ENCODE data around the gene CSGALNACT2. TPM values are rescaled to one million over a fixed set of nuclear protein-coding genes. Genes with fewer than 3 reads are reported as not detected.
"Not testable (repeated sequence)": the region's sequence is repeated elsewhere in the genome, so short reads cannot be mapped to it uniquely, and the experiment has no call there.

Gene CSGALNACT2
- total RNA-seq, 1 donor from 2014 or later, result 24.7 TPM

DNA sequence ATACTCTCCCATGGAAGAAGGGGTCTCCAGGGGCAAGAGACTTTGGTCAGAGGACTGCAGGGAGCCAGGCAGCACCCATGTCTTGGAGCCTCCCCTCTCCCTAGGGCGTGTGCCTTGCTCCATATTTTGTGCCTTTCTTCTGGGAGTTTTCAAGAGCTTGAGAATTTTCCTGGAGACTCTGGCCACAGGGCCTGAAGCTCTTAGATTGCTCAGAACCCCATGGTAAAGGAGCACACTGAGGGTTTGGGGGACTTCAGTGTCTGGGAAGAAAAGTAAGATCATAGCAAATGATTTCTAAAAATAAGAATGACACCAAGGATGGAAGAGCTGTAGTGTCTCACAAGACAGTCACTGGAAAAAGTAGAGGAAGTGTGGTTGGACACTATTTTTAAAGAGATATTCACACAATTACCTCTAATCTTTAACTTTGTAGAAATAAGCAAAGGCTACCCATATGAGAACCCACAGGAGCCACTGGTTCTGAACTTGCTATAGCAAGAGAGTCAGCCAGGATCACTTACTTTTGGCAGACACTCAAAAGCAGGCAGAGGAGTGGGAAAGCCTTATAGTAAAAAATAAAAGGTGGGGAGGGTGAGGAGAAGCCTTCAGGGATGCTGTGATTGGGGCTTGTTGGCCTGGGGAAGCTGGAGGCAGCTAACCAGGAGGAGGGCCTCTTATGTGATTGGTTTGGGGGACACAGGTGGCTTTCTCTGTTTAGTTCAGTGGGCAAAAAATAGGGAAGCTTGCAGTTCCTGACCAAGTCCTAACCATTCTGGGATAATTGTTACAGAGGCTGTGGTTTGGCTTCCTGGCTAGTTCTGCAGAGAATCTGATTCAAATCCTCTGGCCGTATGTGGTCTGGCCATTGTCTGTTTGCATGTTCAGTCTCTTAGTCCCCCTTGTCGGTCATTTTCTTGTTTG is 5.1 kb upstream of the CSGALNACT2 start:
- intact Hi-C loops (cut with micrococcal nuclease), result loop anchor here (10.0 kb wide), 2 partner anchors 348 to 578 kb away; partner anchors contain the start of gene BMS1
- DNase-seq, result peak; percentile 55
- Mint-ChIP-seq H3K27me3 (no peaks in the 10 kb centered on the region), H3K4me3 (no peak overlapping the region), H3K27ac (peak overlapping the region; percentile 25), H3K4me1 (peaks cover 68% of the 10 kb centered on the region), H3K9me3 (no peaks in the 10 kb centered on the region), H3K36me3 (ENCODE audit: low read depth) (peaks cover 11% of the 10 kb centered on the region)

DNA sequence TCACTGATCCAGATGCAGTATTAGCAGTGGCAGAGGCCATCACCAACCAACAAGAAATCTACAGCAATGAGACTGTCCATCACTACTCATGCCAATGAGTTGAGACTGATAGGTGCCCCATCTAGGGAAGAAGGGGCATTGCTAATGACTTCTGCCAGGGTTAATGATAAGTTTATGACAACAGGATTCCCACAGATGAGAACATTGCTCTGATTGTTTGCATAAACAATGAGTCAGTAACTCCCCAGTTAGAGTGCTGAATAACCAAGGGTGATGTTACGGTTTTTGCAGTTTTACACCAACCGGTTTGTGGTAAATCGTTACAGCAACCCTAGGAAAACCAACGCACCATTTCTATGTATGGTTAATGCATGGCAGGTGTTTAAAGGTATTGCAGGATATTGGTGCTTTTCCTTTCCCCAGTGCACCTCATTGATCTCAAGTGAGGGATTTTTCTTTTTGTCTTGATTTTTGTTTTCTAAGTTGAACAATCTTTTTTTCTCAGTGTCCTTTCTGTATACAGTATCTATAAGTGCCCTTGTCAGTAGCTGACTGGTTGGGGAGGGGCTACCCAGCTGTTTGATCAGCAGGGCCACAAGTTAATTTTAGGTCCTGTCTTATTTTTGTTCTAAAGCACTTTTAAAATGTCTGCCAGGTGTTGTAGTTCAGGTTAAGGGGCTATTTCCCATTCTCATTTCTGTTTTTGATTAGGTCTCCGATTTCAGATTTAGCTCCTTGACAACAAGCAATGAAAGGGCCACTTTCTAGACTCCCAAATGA is 3.9 kb upstream of the CSGALNACT2 start:
- DNase-seq, result peak; percentile 56
- H3K27ac Mint-ChIP-seq, result no peak overlapping the region
- H3K4me3 Mint-ChIP-seq, result no peak overlapping the region
- H3K9me3 Mint-ChIP-seq, result no peaks in the 10 kb centered on the region
- H3K27me3 Mint-ChIP-seq, result no peaks in the 10 kb centered on the region
- intact Hi-C loops (cut with micrococcal nuclease), result loop anchor here (10.0 kb wide), 2 partner anchors 350 to 580 kb away; partner anchors contain the start of gene BMS1
- peaks cover 65% of the 10 kb centered on the region for H3K4me1 Mint-ChIP-seq
- H3K36me3 Mint-ChIP-seq (ENCODE audit: low read depth), result peaks cover 16% of the 10 kb centered on the region

DNA sequence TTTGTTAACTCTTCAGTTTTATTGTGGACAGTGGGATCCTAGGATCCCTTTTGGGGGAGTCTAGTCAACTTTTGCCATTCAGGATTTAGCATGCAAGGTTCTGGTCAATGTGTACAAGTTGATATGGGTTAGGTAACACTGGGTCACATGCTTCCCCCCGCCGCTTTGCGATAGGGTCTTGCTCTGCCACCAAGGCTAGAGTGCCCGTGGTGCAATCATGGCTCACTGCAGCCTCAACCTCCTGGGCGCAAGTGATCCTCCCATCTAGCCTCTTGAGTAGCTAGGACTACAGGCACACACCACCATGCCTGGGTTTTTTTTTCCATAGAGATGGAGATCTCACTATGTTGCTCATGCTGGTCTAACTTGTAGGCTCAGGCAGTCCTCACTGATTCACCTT is 3.2 kb upstream of the CSGALNACT2 start:
- intact Hi-C loops (cut with micrococcal nuclease), result loop anchor here (10.0 kb wide), 2 partner anchors 350 to 580 kb away; partner anchors contain the start of gene BMS1
- peak; percentile 52 for DNase-seq
- H3K36me3 Mint-ChIP-seq (ENCODE audit: low read depth), result peaks cover 18% of the 10 kb centered on the region
- no peak overlapping the region for H3K4me3 Mint-ChIP-seq
- no peaks in the 10 kb centered on the region for H3K9me3 Mint-ChIP-seq
- no peak overlapping the region for H3K27ac Mint-ChIP-seq
- H3K27me3 Mint-ChIP-seq, result no peaks in the 10 kb centered on the region
- H3K4me1 Mint-ChIP-seq, result peaks cover 64% of the 10 kb centered on the region

DNA sequence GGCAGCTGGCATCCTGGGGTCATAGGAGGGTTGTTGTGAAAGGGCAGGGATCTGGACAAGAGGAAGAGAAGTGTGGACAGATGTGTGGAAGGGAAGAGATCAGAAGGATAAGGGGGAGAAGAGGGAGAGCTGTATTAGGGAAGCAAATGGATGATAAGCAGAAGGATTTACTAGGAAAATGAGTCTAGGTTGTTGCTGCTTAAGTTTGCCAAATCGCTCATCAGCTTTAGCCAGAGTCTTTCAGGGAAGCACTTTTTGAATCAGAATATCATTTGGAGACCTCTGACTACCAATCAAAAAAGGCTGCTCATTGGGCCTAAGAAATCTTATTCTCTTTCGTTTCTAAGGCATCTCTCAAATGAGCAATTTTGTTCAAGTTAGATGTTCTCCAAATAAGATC is 2.6 kb upstream of the CSGALNACT2 start:
- DNase-seq, result peak; percentile 49
- no peaks in the 10 kb centered on the region for H3K27me3 Mint-ChIP-seq
- H3K9me3 Mint-ChIP-seq, result no peaks in the 10 kb centered on the region
- H3K36me3 Mint-ChIP-seq (ENCODE audit: low read depth), result peaks cover 20% of the 10 kb centered on the region
- intact Hi-C loops (cut with micrococcal nuclease), result loop anchor here (10.0 kb wide), 2 partner anchors 351 to 581 kb away; partner anchors contain the start of gene BMS1
- peak overlapping the region; percentile 67 for H3K27ac Mint-ChIP-seq
- peaks cover 64% of the 10 kb centered on the region for H3K4me1 Mint-ChIP-seq
- H3K4me3 Mint-ChIP-seq, result peak overlapping the region; percentile 93

DNA sequence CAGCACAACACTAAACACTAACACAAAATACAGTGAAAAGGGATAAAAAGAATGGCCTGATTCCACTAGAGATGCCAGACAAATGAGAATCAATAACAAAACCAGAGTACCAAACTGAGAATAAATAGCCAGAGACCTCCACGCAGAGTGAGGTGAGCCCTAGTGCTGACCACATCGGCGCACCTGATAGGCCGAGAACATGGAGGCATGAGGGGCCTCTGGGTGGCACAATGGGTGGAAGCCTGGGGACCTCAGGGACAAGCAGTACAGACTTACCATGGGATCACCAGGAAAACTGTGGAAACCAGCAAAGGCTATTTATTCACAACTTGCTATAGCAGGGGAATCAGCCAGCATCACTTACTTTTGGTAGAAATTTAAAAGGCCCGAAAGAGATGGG is 1.8 kb upstream of the CSGALNACT2 start:
- Mint-ChIP-seq H3K4me1 (peaks cover 61% of the 10 kb centered on the region), H3K4me3 (peak overlapping the region; percentile 93), H3K9me3 (no peaks in the 10 kb centered on the region), H3K27ac (peak overlapping the region; percentile 67), H3K27me3 (no peaks in the 10 kb centered on the region), H3K36me3 (ENCODE audit: low read depth) (peaks cover 22% of the 10 kb centered on the region)
- DNase-seq, result peak; percentile 56
- intact Hi-C loops (cut with micrococcal nuclease), result loop anchor here (10.0 kb wide), 2 partner anchors 352 to 582 kb away; partner anchors contain the start of gene BMS1

DNA sequence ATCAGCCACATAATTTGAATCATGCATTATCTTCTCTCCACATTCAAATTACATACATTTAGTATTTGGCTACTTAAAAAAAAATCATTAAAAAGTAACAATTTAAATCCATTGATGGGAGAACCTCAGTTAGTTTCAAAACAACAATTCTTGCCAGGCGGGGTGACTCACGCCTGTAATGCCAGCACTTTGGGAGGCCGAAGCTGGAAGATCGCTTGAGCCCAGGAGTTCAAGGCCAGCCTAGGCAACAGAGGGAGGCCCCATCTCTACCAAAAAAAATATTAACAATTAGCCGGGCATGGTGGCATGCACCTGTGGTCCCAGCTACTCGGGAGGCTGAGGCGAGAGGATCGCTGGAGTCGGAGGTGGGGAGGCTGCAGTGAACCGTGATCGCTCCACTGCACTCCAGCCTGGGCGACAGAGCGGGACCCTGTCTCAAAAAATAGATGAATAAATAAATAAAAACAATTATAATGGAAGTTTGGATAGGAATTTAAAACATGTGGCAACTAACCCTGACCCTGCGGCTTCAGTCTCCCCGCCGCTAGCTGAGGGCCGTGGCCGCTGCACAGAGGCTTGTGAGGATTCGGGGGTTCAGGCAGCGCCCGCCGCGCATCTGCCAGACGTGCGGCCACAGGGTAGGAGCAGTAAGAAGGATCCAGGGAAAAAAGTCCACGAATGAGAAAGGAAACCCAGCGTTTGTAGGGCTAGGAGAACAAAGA is 1.1 kb upstream of the CSGALNACT2 start:
- Mint-ChIP-seq H3K4me1 (peaks cover 60% of the 10 kb centered on the region), H3K9me3 (no peaks in the 10 kb centered on the region), H3K27me3 (no peaks in the 10 kb centered on the region), H3K36me3 (ENCODE audit: low read depth) (peaks cover 22% of the 10 kb centered on the region), H3K4me3 (peak overlapping the region; percentile 93), H3K27ac (peak overlapping the region; percentile 96)
- intact Hi-C loops (cut with micrococcal nuclease), result loop anchor here (10.0 kb wide), 2 partner anchors 352 to 582 kb away; partner anchors contain the start of gene BMS1
- no peak for DNase-seq

DNA sequence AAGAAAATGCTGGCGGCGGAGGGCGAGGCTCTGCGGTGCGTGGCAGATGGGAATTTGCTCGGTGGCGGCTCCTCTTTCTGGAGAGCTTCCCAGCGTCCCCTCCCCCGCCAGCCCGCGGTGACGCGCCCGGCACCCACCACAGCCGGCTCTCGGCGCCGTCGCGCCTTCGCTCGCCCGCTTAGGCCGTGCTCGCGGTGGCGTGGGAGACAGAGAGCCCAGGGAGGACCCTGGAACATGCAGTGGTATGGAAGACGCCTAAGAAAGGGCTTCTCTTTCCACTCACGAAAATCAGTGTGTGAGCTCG is 576 bp upstream of the CSGALNACT2 start:
- DNase-seq, result peak; percentile 81
- H3K4me3 Mint-ChIP-seq, result peak overlapping the region; percentile 93
- peak overlapping the region; percentile 96 for H3K27ac Mint-ChIP-seq
- peaks cover 62% of the 10 kb centered on the region for H3K4me1 Mint-ChIP-seq
- no peaks in the 10 kb centered on the region for H3K9me3 Mint-ChIP-seq
- intact Hi-C loops (cut with micrococcal nuclease), result loop anchor here (1.0 to 10.0 kb wide), 7 partner anchors 8 to 583 kb away; partner anchors contain the start of gene BMS1
- H3K36me3 Mint-ChIP-seq (ENCODE audit: low read depth), result peaks cover 25% of the 10 kb centered on the region
- no peaks in the 10 kb centered on the region for H3K27me3 Mint-ChIP-seq

DNA sequence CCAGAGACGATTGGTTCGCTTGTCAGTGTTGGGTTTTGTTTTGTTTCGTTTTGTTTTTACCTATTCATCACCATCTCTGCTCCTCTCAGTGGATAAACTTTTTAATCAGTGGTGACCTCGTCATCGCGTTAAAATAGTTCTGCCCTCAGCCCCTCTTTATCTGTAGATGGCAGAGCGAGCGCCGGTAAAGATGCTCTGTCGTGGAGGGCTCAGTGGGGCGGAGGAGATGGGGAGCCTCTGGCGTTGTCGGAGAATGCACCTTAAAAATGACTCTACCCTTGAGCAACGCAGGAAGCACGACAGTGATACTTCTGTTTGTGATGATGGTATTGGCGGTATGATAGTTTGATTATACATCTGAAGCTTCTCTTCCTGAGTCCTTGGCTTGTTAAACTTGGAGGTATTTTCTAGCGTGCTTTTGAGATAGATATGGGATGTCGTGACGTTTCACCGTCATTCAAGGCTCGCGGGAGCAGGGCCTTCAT is 554 bp downstream of the CSGALNACT2 start:
- H3K9me3 Mint-ChIP-seq, result no peaks in the 10 kb centered on the region
- intact Hi-C loops (cut with micrococcal nuclease), result loop anchor here (1.0 to 10.0 kb wide), 7 partner anchors 9 to 584 kb away; partner anchors contain the start of gene BMS1
- peak overlapping the region; percentile 99 for H3K27ac Mint-ChIP-seq
- peak overlapping the region; percentile 98 for H3K4me3 Mint-ChIP-seq
- H3K27me3 Mint-ChIP-seq, result no peaks in the 10 kb centered on the region
- DNase-seq, result peak; percentile 89
- H3K4me1 Mint-ChIP-seq, result peaks cover 63% of the 10 kb centered on the region
- peaks cover 25% of the 10 kb centered on the region for H3K36me3 Mint-ChIP-seq (ENCODE audit: low read depth)

DNA sequence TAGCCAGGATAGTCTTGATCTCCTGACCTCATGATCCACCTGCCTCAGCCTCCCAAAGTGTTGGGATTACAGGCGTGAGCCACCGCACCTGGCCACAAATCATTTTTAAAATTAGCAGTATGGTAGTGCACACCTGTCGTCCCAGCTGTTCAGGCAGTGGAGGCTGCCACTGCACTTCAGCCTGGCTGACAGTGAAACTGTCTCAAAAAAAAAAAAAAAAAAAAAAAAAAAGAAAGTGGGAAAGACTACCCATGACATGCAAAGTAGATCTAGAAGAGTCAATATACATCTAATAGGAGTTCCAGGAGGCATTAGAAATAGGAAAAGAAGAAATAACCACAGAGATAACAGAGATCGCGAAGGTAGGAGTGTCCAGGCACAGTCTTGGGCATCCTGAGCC is 3.2 kb downstream of the CSGALNACT2 start:
- H3K27ac Mint-ChIP-seq, result peak overlapping the region; percentile 46
- peaks cover 63% of the 10 kb centered on the region for H3K4me1 Mint-ChIP-seq
- peak overlapping the region; percentile 23 for H3K4me3 Mint-ChIP-seq
- H3K36me3 Mint-ChIP-seq (ENCODE audit: low read depth), result peaks cover 24% of the 10 kb centered on the region
- no peaks in the 10 kb centered on the region for H3K27me3 Mint-ChIP-seq
- H3K9me3 Mint-ChIP-seq, result peaks cover 3% of the 10 kb centered on the region
- no peak for DNase-seq
- intact Hi-C loops (cut with micrococcal nuclease), result no loop called here

DNA sequence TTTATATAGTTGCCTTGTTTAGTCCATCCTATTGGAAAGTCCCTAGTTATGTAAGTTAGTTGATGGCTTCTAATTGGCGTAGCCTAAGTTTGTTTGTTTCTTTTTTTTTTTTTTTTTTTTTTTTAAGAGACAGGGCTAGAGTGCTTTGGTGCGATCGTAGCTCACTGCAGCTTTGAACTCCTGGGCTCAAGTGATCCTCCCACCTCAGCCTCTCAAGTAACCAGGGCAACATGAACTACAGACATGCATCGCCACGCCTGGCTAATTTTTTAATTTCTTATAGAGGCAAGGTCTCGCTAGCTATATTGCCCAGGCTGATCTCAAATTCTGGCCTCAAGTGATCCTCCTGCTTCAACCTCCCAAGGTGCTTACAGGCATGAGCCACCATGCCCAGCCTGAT is 7.1 kb downstream of the CSGALNACT2 start:
- intact Hi-C loops (cut with micrococcal nuclease), result no loop called here
- Mint-ChIP-seq H3K4me3 (no peak overlapping the region), H3K36me3 (ENCODE audit: low read depth) (peaks cover 36% of the 10 kb centered on the region), H3K27me3 (no peaks in the 10 kb centered on the region), H3K9me3 (peaks cover 7% of the 10 kb centered on the region), H3K27ac (no peak overlapping the region), H3K4me1 (peaks cover 52% of the 10 kb centered on the region)
- DNase-seq, result no peak

DNA sequence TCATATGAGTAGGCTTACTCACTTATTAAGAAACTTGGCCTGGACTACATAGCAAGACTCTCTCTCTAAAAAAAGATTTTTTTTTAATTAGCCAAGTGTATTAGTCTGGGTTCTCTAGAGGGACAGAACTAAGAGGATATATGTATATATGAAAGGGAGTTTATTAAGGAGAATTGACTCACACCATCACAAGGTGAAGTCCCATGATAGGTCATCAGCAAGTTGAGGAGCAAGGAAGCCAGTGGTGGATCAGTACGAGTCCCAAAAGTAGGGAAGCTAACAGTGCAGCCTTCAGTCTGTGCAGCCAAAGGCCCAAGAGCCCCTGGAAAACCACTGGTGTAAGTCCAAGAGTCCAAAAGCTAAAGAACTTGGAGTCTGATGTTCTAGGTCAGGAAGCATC is 7.7 kb downstream of the CSGALNACT2 start:
- H3K4me3 Mint-ChIP-seq; H3K27ac Mint-ChIP-seq; intact Hi-C loops (cut with micrococcal nuclease); H3K9me3 Mint-ChIP-seq; H3K27me3 Mint-ChIP-seq; DNase-seq: not testable (repeated sequence)
- Mint-ChIP-seq H3K36me3 (ENCODE audit: low read depth) (peaks cover 36% of the 10 kb centered on the region), H3K4me1 (peaks cover 51% of the 10 kb centered on the region)

DNA sequence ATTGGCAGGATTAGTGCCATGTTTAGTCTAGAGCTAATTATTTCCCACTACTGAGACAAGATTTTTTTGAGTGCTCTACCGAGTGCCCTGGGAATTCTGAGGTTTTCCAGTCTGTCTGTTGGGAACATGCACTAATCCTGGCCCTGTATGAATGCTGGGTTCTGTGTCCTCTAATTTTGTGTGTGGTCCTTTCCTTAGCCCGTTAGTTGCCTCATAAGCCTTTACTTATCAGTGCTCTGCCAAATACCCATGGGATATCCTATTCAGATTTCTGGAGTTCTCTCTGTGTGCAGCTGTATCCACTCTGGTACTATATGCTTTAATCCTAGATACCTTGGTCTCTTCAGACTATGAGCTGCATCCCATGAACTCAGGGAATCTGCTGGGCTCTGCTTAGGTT is 13.1 kb downstream of the CSGALNACT2 start:
- Mint-ChIP-seq H3K9me3 (peaks cover 4% of the 10 kb centered on the region), H3K4me3 (no peak overlapping the region), H3K4me1 (peaks cover 28% of the 10 kb centered on the region), H3K36me3 (ENCODE audit: low read depth) (peaks cover 30% of the 10 kb centered on the region), H3K27me3 (no peaks in the 10 kb centered on the region), H3K27ac (no peak overlapping the region)
- intact Hi-C loops (cut with micrococcal nuclease), result no loop called here
- DNase-seq, result no peak

DNA sequence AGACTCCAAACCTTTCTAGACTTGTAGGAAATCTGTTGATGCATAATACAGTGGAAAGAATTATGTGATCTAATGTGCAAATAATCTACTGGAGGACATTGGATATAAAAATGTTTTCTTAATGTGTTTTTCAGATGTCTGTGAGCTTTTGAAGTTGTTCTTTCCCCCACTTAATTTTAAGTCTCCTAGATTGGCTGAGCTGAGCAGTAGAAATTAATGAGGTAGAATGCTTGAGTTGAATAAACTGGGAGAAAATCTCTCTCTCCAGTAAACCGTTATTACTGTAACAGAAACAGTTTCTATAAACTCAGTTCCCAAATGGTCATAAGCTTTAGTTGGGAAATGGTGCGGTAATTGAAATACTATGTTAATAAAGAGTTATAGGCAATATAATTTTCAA is 15.7 kb downstream of the CSGALNACT2 start:
- Mint-ChIP-seq H3K4me1 (peaks cover 33% of the 10 kb centered on the region), H3K27me3 (no peaks in the 10 kb centered on the region), H3K9me3 (peaks cover under 1% of the 10 kb centered on the region), H3K36me3 (ENCODE audit: low read depth) (peaks cover 25% of the 10 kb centered on the region), H3K4me3 (no peak overlapping the region), H3K27ac (no peak overlapping the region)
- intact Hi-C loops (cut with micrococcal nuclease), result no loop called here
- no peak for DNase-seq
